ENCODE results near the gene KCNK18.
"Not testable (repeated sequence)": the region's sequence is repeated elsewhere in the genome, so short reads cannot be mapped to it uniquely, and the experiment has no call there.

KCNK18 gene

DNA sequence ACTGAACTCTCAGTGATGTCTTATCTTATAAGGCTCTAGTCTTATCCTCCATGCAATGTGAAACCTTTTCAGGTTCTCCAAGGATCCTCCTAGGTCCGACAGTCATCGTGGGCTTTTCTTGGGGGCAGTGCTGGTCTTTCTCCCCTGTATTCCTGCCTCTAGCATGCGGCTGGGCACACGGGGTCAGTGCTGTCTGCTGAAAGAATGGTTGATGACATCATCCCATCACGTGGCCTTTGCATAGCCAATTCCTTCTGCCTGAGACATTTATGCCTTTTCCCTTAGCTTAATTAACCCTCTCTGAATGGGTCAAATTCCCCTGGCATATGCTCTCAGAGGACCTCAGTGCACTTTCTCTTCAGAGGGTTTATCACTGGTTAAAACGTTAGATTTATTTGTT, 27.0 kb upstream of the KCNK18 start:
- no peak for DNase-seq (ENCODE audit: low read depth in 1 of 2, low spot score in 1 of 2)

DNA sequence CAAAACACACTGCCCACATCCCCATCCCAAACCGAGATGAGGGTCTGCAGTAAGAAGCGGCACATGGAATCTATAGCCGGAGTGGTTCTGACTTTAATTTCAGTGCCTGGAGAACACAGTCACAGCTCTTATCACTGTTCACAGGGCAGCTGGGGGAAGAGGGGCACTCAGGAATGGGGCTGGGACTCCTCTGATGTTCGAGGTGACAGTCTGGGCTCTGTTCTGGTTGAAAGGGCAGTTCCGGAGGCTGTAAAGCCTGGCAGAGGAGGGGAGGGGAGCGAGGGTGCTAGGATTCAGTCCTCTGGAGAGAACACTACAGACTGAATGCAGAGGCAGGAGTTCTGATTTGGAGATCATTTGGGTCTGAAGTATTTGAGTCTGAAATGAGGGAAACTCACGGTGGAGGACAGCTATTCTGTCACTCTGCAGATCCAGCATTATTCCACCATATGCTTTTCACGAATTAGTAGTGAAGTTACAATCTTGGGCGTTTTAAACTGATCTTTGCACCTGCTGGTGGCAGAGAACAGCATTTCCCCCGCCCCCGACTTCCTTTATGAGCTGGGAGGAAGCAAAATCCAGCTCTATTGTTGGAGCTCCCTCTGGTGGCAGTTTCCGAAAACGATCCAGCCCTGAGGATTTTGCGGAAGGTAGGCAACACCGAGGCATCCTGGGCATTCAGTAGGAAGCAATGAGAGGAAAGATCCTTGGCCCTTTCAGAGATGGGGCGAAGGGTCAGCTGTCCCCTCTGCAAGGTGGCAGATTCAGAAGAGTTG, 22.7 kb upstream of the KCNK18 start:
- DNase-seq (ENCODE audit: low read depth in 1 of 2, low spot score in 1 of 2) = peak; percentile 62 to 67

DNA sequence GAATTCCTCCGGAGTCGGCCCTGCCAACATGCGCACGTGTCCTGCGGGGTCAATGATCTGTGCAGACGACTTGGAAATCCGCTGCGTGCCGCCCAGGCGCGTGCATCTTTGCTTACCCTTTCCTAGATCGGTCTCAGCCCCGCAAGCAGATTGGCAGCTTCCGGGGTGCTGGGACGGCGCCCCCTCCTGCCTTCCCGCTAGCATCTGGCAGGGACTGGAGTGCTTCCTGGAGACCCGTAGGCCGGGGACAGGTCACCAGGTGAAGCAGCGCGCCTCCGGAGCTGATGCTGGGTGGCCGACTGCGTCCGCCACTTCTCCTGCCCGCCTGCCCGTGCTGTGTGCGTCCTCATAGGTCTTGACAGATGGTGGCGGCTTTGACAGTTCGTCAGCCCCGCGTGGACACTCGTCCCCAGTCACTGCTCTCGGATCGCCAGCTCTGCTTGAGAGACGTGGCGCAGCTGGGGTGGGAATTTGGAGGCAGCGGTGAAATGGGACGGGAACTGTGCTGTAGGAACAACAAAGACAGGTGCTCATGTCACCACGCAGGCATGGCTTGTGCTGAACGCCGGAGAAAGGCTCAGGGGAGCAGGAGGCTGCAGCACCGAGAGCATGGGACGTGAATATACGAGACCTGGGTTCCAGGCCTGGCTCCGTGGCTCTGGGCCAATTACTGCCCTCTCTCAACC, 21.9 kb upstream of the KCNK18 start:
- no peak for DNase-seq (ENCODE audit: low read depth in 1 of 2, low spot score in 1 of 2)

DNA sequence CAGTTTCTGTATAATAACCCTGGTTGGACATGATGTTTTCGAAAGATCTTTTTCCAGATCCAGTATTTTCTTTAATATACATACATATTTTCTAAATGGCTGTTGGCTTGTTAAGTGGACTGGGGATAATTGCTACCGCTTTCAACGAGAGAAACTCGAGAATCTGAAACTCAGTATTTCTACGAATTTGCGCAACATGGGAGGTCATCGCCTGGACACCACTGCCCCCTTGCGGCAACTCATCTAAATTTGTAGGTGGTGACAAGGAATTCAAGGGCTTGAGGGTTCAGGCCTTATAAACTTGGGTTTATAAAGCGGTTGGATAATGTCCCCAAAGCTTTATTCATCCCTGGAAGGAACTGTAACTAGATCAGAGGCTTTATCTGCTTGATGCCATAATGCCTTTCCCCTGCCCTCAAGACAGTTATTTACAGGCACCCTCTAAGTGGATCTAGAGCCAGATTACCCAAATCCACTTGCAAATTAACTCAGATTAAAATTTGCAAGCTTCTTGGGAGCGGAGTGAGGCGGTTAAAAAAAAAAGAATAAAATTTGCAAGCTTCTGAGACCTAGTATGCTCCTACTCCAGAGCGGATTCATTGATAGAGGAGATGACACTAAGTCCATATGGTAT, 21.3 kb upstream of the KCNK18 start:
- DNase-seq (ENCODE audit: low read depth in 1 of 2, low spot score in 1 of 2) = peak; percentile 41 to 53

DNA sequence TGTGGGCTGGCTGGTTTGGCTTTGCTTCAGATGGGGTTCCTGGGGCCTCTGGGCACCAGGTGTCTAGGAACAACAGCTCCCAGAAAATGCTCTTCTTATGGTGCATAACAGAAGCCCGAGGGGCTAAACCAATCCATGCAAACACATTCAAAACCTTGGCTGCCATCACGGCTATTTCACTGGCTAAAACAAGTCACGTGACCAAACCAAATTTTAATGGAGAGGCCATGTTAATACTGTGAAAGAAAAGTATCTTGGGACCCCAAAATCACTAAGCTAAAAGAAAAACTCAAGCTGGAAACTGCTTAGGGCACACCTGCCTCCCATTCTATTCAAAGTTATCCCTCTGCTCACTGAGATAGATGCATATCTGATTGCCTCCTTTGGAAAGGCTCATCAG, 19.1 kb upstream of the KCNK18 start:
- no peak for DNase-seq (ENCODE audit: low read depth in 1 of 2, low spot score in 1 of 2)

DNA sequence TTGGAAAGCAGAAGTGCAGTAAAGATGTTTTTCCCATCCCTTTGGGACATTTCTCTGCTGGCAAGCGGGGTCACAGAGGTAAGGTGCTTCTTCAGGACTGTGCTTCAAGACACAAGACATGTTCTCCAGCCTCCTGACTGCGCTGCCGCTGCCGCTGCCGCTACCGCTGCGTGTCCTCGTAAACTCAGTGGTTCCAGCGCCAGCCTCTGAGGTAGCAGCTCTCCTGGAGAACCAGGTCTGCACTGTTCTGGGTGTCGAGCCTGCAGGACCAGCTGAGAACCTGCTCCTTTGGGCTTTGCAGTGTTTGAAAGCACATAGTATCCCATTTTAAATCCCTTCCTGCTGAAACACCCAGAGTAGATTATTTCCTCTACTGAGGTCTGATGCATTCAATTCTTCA, 13.0 kb upstream of the KCNK18 start:
- DNase-seq (ENCODE audit: low read depth in 1 of 2, low spot score in 1 of 2) = no peak

DNA sequence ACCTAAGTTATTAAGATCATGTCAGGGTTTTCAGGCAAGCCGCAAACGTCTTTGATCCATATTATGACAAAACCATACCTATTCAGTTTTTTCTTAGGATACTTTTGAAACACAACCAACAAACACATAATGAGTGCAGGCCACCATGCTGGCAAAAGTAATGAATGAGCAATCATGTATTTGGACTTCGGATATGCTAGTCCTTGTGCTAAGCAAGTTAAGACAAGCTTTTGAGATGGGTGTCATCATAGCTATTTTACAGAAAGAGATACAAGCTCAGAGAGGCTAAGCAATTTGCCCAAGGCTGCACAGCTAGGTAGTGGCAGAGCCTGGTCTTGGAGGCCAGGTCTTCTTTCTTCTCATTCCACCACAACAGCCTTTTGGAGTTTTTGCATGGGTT, 12.5 kb upstream of the KCNK18 start:
- DNase-seq (ENCODE audit: low read depth in 1 of 2, low spot score in 1 of 2) = no peak

DNA sequence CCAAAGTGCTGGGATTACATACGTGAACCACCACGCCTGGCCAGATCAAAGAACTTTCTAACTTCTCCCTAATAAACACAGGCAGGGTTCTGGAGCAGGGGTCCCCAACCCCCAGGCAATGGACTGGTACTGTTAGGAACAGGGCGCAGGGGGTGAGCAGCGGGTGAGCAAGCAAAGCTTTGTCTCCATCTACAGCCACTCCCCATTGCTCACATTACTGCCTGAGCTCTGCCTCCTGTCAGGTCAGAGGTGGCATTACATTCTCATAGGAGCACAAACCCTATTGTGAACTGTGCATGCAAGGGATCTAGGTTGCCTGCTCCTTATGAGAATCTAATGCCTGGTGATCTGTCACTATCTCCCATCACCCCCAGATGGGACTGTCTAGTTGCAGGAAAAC, 11.5 kb upstream of the KCNK18 start:
- not testable (repeated sequence) for DNase-seq (ENCODE audit: low read depth in 1 of 2, low spot score in 1 of 2)

DNA sequence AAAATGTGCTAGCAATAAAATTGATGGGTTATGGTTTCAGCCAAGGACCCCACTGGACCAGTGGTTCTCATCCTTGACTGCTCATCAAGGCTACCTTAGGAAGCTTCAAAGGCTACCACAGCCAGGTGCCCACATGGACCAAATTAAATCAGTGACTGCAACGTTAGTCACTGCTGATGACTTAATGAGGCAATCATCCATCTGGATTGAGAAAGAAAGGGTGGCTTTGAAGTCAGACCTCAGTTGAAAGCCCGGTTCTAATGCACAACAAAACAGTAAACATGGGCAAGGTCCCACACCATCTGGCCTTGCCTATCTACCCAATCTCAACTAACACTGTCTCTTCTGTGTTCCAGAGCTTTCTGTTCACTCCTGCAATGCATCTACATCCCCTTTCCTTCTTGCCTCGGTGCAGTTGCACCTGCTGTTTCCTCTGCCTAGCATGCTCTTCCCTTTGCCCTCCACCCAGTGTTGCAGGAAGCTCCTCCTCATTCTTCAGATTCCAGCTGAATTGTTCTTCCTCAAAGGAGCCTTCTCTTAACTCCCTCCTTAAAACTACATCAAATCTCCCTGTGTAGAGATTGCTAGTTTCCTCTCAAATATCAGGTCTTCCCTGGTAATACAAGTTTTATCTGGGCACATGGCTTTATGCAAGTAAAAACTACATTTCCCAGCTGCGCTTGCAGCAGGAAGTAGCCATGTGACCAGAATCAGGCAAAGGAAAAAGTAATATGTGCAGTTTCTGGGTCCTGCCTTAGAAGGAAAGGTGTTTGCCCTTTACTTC, 10.3 kb upstream of the KCNK18 start:
- no peak for DNase-seq (ENCODE audit: low read depth in 1 of 2, low spot score in 1 of 2)

DNA sequence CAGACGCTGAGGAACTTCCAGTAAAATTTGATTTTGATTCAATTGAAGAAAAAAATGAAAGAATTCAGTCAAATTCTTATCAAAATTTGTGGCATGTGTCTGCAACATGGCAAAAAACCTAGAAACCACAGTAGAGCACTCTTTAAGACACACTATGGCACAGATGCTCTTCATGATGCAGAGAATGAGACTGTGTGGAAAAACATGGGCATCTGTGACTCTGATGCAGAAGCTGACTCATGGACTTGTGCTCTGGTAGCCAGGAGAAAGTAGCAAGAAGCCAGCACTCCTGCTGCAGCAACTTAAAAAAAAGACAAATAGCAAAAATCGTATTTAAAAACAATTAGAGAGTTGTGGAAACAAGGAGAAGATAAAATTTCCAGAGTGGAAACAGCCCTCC, 8.9 kb upstream of the KCNK18 start:
- no peak for DNase-seq (ENCODE audit: low read depth in 1 of 2, low spot score in 1 of 2)

DNA sequence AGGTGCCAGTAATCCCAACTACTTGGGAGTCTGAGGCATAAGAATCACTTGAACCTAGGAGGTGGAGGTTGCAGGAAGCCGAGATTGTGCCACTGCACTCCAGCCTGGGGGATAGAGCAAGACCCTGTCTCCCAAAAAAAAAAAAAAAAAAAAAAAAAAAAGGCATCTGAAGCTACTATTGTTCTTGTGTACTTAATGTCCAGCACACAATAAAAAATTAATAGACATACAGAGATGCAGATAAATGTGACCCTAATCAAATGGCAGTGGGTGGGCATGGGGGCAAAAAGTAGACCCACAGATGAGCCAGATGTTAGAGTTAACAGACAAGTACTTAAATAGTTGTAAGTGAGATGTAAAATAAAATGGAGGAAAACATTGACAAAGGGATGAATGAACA, 7.7 kb upstream of the KCNK18 start:
- no peak for DNase-seq (ENCODE audit: low read depth in 1 of 2, low spot score in 1 of 2)

DNA sequence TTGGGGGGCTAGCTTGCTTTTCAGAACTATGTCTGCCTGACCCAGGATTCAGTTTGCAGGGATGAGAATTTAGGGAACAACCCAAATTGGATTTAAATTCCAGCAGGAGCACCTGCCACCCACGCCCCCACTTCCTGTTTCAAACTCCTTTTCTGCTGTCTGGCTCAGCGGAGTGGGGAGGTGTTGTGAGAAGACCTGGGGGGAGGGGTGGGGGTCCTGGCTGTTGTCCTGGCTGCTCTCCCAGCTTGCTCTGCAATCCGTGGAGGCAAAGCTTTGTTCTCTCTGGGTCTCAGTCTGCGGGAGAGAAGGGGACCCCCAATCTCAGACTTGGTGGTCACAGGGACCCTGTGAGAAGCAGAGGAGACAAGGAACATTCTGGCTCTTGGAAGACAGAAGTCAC, 799 bp downstream of the KCNK18 start:
- DNase-seq (ENCODE audit: low read depth in 1 of 2, low spot score in 1 of 2) = no peak

DNA sequence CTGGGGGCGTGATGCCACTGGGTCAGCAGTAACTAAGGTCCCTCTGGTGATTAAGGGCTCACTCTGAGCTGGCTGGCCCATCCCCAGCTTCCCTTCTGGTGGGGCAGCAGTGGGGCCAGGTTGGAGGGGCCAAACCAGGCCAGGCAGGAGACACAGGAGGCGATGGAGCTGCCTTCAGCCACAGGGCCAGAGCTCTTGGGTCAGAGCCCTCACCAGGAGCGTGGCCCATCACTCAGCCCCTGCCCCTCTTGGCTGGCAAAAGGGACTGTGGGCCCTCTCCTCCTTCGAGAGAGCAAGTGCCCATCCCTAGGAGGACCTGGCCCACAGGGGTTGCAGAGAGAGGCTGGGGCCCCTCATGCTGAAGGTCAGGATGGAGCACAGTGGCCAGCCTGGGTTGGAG, 4.5 kb downstream of the KCNK18 start:
- no peak for DNase-seq (ENCODE audit: low read depth in 1 of 2, low spot score in 1 of 2)

DNA sequence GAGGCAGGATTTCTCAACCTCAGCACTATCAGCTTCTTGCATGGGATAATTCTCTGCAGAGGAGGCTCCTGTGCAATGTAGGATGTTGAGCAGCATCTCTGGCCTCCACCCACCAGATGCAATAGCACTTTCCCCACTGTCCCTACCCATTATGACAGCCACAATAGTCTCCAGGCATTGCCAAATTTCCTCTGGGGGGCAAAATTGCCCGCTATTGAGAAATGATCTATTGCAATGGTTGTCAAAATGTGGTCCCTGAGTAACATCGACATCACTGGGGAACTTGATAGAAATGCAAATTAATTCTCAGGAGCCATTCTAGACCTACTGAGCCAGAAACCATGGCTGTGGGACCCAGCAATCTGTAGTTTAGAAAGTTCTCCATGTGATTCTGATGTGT, 7.0 kb downstream of the KCNK18 start:
- DNase-seq (ENCODE audit: low read depth in 1 of 2, low spot score in 1 of 2) = no peak

DNA sequence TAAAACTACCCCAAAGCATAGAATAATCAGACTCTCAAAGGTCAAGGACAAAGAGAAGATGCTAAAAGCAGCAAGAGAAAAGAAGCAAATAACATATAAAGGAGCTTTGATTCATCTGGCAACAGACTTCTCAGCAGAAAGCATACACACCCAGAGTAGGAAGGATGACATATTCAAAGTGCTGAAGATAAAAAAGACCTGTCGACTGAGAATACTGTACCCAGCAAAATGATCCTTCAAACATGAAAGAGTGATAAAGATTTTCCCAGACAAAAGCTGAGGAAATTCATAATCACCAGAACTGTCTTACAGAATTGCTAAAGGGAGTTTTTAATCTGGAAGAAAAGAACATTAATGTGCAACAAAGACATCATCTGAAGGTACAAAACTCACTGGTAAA, 14.9 kb downstream of the KCNK18 start:
- DNase-seq (ENCODE audit: low read depth in 1 of 2, low spot score in 1 of 2) = no peak

DNA sequence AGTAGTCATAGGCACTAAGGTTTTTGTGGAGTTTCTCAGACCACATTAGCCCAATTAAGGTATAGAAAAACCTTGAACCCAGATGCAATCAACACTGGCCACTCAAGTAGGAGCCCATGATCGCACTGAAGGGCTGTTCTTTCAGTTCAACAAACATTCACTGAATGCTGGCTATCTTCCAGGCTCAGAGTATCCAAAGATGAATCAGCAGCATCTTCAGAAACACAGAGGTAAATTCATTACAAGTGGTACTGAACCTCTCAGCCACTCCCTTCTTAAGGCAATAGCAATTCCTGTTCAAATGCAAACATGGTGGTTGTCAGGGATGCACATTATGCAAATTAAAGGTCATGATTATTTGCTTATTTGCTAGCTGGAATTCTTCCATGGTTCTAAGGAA, 17.1 kb downstream of the KCNK18 start:
- DNase-seq (ENCODE audit: low read depth in 1 of 2, low spot score in 1 of 2) = no peak

DNA sequence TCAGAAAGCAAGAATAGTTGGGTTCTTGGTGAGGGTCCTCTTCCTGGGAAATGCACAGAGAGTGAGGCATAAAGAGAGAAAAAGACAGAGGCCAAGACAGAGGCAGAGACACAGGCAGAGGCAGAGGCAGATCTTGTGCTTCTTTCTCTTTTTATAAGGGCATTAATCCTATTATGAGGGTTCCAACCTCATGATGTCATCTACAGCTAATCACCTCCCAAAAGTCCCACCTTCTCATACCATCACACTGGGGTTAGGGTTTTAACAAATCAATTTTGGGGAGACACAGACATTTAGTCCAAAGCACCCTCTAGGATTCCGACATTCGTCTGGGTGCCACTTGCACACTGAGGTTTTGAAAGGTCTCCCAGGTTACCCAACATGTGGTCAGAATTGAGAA, 17.8 kb downstream of the KCNK18 start:
- DNase-seq (ENCODE audit: low read depth in 1 of 2, low spot score in 1 of 2) = no peak

DNA sequence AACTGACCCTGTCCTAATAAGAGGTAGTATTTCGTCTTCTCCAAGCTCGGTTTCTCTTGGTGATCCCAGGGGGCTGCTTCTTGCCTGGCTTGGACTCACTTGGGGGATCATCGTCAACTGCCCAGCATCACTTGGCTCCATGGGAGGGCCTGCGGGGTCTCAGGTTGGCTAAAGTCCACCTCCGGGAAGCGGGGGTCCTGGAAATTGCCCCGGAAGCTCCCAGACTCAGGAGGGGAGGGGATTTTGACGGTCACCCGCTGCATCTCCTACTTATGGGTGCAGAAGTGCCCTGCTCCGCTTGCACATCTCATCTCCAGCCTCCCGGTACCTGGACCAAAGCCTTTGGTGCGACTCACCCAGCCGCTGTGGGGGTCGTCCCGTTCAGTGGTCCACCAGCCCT, 18.7 kb downstream of the KCNK18 start:
- no peak for DNase-seq (ENCODE audit: low read depth in 1 of 2, low spot score in 1 of 2)

DNA sequence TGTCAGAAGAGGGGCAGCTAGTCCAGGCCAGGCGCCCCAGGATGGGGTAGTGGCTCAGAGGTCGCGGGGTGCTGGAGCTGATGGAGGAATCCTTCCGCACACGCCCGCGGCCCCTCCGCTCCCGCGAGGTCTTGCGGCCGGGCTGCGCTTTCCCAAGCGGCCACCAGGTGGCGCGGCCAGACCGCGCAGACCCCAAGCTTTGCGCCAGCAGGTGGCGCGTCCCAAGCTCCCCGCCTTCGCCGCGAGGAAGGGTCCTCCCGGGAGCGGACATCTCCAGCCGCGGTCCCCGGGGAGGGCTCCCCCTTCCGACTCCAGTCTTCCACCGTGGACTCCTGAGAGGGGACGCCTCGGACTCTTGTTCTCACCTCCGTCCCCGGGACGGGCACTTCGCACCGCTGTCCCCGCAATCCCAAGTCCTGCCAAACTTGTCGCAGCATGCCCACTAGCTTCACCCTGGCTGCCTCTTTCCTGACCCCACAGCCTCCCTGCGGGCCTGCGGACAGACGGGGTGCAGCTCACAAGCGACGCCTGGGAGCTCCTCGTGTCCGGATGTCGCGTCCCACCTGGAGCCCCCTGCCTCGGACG, 19.4 kb downstream of the KCNK18 start:
- peak; percentile 49 for DNase-seq (ENCODE audit: low read depth in 1 of 2, low spot score in 1 of 2)

DNA sequence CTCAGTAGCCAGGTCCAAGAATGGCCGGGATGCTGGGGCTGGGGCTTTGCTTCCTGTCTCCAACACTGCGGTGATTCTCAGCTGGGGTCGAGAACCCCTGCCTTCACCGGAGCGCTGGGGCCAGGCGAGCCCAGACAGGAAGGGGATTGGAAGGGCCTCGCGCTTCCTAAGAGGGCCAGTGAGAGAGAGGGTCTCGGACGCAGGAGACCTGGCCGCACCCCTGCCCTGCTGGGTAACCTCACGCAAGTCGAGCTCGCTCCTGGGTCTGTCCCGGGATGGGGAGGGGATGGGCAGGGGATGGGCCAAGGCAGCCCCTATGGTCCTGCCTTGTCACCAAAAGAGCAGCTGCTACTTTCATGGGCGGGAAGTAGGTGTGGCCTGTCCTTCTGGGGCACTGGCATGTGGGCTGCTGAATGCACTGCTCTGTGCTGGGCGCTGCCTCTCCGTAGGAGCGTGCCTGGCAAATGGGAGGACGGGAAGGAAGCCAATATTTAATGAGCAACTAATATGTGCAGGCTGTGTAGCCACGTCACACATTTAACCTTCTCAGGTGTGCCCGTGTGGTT, 20.0 kb downstream of the KCNK18 start:
- no peak for DNase-seq (ENCODE audit: low read depth in 1 of 2, low spot score in 1 of 2)

DNA sequence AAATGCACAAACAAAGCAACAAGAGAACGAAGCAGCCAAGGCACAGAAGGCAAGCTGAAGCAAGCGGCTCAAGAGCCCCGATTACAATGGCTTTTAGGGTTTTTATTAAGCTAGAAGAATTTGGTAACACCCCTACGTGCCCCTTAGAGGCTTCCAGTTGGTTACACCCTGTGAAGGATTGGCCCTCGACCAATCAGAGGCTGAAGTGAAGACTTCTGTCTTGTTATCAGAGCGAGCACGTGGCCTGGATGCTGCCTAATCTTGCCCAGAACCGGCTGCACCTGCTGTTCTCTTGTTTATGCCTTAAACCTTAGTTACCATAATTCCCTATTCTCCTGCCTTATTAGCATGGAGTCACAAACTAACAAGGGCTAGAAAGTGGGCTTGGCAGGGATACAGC, 21.4 kb downstream of the KCNK18 start:
- no peak for DNase-seq (ENCODE audit: low read depth in 1 of 2, low spot score in 1 of 2)
